Activated CD4-positive, alpha-beta T cell treated with anti-CD3 and anti-CD28 coated beads, Interleukin-2, amount 50 U/mL, for 24 hours (primary cell): ENCODE measurements around the gene LMO2.
"Not testable (repeated sequence)": the region's sequence is repeated elsewhere in the genome, so short reads cannot be mapped to it uniquely, and the experiment has no call there.

Experiments
- DNase-seq, 2 donors: peaks; one replicate each; pipeline ENCODE4 v3.0.0-alpha.2; 2020; ENCODE audit warnings: low read depth in 1 of 2, low spot score in 1 of 2

Gene LMO2

DNA sequence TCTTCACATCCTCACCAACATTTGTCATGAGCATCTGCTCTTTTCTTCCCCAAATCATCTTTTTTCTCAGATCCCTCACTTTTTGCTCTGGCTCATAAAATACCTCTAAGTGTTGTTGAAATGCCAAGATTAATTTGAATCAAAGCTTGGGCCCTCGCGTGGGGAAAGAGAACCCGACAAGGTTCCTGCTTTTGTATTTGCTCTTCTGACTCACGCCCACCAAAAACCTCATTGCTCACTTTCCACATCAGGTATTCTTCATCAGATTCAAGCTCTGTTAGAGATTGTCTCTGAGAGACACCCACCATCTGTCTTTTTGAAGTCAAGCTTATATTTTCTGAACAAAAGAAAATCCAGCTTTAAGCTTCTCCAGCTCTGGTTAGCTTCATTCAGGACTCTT, 64.7 kb downstream of the LMO2 start:
- no peak for DNase-seq

- no peak for DNase-seq
Measured at GRCh38 chr11:33825854-33826560, 65.9 kb downstream of the LMO2 start.

DNA sequence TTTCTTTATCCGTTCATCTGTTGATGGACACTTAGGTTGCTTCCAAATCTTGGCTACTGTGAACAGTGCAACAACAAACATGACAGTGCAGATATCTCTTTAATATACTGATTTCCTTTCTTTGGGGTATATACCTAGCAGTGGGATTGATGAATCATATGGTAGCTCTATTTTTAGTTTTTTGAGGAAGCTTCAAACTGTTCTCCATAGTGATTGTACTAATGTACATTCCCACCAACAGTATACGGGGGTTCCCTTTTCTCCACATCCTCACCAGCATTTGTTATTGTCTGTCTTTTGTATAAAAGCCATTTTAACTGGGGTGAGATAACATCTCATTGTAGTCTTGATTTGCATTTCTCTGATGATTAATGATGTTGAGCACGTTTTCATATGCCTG, 68.9 kb downstream of the LMO2 start:
- DNase-seq: not testable (repeated sequence)

DNA sequence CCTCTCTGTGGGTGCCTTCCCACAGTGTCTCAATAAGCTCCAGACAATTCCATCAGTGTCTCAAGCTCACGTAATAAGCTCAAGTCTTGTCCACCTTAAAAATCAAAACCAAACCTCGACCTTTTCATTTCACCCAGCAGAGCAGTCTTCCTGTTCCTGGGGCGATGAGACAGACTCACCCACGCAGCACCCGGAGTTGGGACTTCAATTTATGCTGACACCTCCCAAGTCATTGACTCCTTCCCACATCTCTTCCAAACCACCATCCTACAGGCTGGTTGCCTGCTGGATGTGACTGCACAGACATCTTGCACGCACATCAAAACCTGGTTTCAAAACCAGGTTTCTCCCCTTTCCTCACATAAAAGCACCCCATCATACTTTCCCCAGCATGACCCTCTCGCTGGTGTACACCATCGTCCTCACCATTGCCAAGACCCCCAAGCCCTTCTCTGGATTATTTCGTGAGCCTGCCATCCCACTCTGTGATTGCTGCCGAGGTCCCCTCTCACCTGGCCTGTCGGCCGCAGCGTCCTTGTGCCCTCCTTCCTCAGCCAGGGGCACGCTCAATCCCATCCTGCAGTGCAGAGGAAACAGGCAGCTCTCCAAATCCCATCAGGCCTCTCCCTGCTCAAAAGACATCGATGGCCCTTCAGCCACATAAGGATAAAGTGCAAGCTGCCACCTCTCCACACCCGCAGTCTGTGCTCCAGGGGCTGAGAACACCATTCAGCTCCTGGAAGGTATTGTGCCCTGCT, 72.4 kb downstream of the LMO2 start:
- DNase-seq: no peak
